RPMI8226 (cell line): Measurements from ENCODE around the gene SMIM15.

Experiments used
- DNase-seq: peaks from one replicate; pipeline ENCODE4 v3.0.0-alpha.2; 2015

SMIM15 gene

DNA sequence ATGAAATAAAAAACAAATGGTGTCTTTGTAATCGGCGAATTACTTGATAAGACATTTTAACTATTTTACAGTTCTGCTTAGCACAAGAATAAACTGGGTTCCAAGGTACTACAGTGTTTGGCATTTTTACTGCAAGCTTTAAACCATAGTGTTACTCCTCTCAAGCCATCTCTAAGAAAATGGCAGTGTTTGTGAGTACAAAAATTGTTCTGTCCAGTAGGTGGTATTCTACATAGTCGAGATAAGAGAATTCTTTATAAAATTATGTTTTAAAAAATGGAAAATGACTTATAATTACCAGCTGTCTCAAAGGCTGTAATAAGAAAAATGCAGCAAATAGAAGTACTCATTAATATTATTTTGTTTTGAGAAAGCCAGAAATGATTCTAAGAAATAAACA is 3.2 kb downstream of the SMIM15 start:
- DNase-seq, result no peak

DNA sequence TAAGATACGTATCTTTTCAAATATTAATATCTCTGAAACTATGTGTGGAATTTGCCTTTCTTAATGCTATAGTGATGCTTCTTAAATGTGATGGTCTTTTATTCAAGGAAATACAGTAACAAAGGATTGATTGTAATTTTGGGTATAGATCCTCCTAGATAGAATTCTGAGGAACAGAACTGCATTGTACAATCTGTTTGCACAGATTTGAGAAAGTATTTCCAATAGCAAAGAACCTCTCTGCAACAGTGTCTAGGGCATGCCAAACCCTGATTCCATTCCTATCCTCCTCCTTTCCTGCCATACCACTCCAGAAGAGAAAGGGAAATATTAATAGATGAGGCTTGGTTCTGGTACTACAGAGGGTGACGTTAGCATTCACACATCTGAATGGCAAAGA is 10.4 kb downstream of the SMIM15 start:
- DNase-seq, result no peak

DNA sequence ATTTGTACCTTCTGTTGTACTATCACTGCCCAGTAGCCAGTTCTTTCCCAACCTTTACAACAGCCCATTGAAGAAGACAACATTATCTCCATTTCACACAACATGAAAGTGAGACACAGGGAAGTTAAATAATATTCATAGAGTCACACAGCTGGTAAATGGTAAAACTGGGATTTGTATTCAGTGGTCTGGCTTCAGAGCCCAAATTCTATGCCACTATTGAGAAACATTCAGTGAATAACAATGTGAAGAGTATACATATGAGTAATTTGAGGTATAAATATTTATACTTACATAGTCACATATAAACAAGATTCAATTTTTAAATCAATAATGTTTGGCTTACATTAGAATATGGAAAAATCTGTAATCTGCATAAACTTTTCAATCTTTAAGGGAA is 13.8 kb downstream of the SMIM15 start:
- DNase-seq, result no peak

DNA sequence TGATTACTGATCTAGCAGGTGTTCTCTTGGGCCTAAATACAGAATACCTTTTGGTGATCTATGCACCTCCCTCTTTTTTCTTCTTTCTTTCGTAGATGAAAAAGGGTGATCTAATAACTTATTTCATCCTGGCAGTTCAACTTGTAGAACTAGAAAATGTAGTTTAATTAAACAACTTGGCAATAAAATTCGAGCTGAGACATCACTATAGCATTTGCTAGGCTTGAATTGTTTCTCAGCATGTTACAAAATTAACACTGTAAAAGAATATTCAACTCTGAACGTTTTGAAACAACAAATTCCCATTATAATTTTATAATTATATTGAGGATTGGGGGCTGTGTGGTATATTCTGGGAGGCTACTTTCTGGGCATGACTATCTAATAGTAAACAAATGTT is 19.5 kb downstream of the SMIM15 start:
- DNase-seq, result no peak

DNA sequence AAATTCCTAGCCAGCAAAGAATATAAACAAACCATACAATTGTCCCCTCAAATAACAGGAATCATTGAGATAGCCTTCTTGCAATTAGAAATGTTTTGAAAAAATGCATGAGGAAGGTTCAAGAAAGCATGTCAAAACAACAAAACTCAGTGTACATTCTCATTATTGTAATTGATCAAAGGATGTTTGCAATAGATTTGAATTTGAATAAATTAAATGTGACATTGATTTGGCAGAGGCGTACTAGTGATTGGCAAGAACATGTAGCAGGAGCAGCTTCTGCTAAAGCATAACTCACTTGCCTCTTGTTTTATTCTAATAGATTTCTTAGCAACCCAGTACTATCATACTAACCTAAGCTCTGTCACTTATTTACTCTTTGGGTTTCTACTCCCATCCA is 19.9 kb downstream of the SMIM15 start:
- no peak for DNase-seq

DNA sequence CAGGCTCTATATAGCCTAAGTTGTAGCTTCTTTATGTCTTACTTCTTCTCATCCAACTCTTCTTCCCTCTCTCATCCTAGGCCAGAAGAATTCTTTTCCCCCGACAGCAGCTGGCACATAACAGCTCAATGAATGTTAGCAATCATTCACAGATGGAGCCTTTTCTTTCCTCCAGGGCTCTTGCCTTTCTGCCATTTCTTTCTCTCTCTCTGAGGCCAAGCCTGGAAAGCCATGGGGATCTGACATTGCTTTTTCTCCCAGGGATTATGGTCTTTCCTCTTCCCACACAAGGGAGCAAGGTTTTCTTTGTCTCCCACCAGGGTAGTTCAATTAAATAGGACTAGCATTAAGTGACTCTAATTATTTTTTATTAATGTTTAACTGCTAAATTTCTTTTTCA is 20.5 kb downstream of the SMIM15 start:
- no peak for DNase-seq

DNA sequence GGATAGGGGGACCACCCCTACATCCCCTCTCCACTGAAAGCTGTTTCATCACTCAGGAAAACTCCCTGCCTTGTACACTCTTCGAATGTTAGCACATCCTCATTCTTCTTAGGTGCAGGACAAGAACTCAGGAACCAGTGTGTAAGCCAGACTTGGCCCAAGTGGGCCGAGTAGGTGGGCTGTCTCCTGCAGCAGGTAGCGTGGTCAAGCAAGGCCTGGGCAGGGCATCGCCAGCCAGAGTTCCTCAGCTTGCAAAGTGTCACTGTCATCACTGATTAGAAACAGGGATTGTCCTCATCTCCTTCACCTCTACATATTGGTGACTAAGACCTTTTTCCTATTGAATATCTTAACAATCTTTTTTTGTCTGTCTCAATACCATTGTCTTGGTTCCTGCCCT is 22.3 kb downstream of the SMIM15 start:
- DNase-seq, result no peak

DNA sequence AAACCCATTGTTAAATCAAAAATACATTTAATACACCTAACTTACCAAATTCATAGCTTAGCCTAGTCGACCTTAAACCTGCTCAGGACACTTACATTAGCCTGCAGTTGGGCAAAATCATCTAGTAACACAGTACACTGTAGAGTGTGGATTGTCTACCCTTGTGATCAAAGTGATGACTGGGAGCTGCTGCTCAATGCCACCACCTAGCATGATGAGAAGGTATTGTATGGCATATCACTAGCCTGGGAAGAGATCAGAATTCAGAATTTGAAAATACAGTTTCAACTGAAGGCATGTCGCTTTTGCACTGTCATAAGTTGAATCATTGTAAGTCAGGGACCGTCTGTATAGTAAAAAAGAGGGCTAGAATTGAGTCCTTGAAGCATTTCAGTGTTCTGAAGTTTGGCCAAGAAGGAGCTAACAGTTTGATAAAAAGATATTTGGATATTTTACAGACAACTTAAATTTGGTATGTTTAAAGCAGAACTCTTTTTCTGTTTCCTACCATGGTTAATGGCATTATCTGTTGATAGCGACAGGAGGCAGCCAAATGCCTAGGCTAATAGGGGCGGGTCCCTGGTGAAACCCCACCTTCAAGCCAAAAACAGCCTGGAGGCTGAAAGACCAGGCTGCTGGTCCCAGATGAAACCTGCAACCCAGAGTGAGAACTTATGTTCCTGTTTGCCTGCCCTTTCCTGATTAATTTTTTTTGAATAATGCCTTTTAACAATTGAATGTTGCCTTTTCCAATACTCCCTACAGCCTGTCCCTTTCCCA is 23.0 kb downstream of the SMIM15 start:
- DNase-seq, result peak; percentile 14

DNA sequence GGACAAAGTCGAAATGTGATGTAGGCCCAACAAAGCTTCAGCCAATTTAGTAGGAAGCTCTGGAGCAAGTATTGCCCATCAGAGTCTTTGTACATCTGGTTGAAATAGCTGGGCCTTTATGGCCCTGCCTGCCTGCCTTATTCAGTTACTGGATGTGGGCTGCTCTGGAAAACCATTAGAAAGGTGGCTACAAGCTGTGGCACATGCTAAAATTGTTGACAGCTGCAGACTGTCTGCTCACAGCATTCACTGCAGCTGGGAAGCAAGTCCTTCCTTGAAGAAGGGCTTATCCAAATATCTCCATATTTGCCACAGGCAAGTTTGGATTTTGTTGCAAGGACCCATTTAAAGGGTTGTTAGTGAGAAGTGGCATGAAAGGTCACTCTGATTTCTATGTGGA is 24.4 kb downstream of the SMIM15 start:
- DNase-seq, result no peak

DNA sequence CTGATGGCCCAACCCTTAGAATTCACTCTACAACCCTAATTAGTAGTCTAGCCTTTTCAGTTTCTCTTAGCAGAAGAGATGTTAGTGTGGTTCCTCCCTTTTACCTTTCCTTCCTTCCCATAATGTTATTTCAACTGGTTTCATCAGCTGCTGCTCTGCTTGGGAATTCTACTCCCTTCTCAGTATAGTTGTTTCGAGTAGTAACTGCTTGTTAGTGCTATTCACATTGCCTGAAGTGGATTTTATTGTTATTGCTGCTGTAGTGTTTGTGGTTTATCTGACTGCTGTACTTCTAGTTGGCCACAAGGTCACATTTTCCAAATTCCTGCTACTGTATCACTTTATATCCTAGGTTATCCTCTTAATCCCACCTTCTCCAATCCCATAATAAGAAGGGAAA is 29.7 kb downstream of the SMIM15 start:
- no peak for DNase-seq

DNA sequence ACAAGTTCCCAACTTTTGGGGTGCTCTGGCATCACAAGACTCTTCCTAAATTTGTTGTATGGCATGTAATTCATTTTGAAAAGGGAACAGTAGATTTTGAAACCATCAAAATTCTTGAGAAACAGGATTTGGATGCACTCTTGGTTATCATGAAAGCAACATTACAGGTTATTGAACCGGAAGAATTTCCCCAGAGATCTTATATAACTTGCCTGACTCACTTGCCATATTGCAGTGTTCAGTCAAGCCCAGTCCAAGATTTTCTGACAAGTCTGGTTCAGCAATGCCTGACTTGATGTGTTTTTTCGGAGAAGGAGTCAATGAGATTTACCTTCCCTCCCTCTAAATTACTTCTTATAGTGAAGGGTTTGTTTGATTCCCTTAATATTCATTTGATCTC is 32.0 kb downstream of the SMIM15 start:
- DNase-seq, result no peak

DNA sequence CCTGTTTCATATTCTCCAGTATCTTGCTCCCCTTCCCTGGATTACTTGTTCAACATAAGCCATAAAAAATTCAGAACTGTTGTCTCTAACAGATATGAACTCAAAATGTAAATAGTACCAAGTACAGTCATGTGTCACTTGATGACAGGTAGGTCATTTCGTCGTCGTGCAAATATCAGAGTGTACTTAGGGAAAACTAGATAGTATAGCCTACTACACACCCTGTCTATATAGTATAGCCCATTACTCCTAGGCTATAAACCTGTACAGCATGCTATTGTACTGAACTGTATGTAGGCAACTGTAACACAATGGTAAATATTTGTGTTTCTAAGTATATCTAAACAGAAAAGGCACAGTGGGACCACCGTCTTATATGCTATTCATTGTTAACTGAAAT is 39.1 kb downstream of the SMIM15 start:
- DNase-seq, result no peak

DNA sequence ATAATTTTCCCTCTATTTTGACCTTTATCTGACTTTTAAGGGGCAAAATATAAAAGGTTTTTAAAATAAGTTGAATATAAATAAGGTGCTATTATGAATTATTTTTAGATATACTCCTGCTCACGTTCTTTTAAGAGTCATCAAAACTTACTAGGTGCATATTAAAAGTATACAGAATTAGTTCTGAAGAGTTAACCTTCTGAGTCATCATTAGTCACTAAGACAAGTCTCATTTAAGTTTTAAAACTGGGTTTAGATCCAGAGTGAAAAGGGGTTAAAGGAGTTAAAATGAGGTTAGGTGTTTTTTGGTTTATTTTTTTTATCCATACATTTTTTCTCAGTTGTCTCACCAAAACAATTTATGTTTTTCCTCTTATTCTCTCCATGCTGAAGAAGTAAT is 41.7 kb downstream of the SMIM15 start:
- no peak for DNase-seq

DNA sequence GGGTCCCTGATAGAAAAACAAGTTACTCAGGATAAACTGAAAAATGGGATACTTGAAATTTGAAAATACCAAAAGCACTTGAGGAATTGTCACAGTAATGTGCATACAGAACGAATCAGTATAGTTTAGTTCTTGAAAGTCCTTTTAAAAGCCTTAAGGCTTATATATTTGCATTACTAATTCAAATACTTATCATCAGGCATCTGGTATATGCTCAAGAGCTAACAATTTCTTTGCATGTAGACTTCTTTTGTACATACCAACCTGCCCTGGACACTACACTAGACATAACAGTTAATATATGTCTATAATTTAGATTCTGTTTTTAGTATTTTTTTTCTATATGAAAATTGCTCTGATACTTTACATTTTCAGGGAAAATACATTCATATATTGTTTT is 43.2 kb downstream of the SMIM15 start:
- no peak for DNase-seq

DNA sequence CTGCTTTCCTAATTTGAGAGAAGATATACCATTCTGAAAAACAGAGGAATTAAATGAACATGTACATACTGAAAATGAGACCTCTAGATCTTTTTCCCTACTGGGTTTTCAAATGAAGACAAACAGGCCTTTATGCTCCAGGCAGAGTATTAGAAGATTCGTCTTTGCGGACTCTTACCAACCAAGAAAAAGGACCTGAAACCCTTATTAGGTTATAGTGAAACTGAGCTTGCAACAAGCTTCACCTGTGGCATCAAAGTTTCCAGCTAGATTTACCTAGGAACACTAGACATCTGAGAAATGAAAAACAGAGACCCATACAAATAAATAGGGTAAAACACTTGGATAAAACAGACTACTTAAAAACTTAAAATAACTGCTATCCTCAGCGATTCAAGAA is 46.3 kb downstream of the SMIM15 start:
- DNase-seq, result no peak

DNA sequence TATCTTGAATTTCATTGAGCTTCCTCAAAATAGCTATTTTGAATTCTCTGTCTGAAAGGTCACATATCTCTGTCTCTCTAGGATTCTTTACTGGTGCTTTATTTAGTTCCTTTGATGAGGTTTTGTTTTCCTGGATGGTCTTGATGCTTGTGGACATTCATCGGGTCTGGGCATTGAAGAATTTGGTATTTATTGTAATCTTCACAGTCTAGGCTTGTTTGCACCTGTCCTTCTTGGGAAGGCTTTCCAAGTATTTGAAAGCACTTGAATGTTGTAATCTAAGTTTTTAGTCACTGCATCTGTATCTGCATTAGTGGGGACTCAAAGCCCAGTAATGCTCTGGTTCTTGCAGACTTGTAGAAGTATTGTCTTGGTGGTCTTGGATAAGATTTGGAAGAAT is 47.8 kb downstream of the SMIM15 start:
- DNase-seq, result no peak
